HepG2 (cell line): ENCODE results near the gene GOLGA8B. TPM values are rescaled to one million over a fixed set of nuclear protein-coding genes. Genes with fewer than 3 reads are reported as not detected.

ENCODE experiments used
- DNMT1 ChIP-seq: sonication (generic); formaldehyde crosslinking; IDR thresholded peaks from 2 replicates; pipeline ENCODE4 v1.5.1; 2020; ENCODE audit warnings: mild to moderate bottlenecking, missing genetic modification reagents
- FOXA1 ChIP-seq, 2 experiments: fragments of 450-650 bp in 1 of 2; sonication (generic) in 1 of 2; formaldehyde crosslinking in 1 of 2; IDR thresholded peaks; 2 replicates each; pipeline versions ENCODE4 v1.4.0 to v1.6.1; 2016 to 2020; ENCODE audit warnings: missing genetic modification reagents in 1 of 2
- FOXJ3 ChIP-seq: sonication (generic); formaldehyde crosslinking; IDR thresholded peaks from 2 replicates; pipeline ENCODE4 v1.4.0; 2020; ENCODE audit warnings: missing genetic modification reagents, mild to moderate bottlenecking, borderline replicate concordance
- MBD4 ChIP-seq: IDR thresholded peaks from 2 replicates; pipeline ENCODE4 v1.6.1; 2012; ENCODE audit warnings: low read length, inconsistent platforms, borderline replicate concordance
- RBFOX2 ChIP-seq: fragments of 200-400 bp; formaldehyde crosslinking; IDR thresholded peaks from 2 replicates; pipeline ENCODE4 v1.6.1; 2017; ENCODE audit warnings: low read depth, mild to moderate bottlenecking, low read length
- RCOR2 ChIP-seq: IDR thresholded peaks from 2 replicates; pipeline ENCODE4 v1.6.1; 2016; ENCODE audit warnings: missing biosample characterization, missing genetic modification reagents
- SP4 ChIP-seq: sonication (generic); formaldehyde crosslinking; IDR thresholded peaks from 2 replicates; pipeline ENCODE4 v1.8.1; 2023; ENCODE audit warnings: mild to moderate bottlenecking, missing genetic modification reagents
- SRF ChIP-seq: IDR thresholded peaks from 2 replicates; pipeline ENCODE4 v1.6.1; 2011; ENCODE audit warnings: mild to moderate bottlenecking, low read depth, low read length, moderate library complexity
- TBX2 ChIP-seq: sonication (generic); formaldehyde crosslinking; IDR thresholded peaks from 2 replicates; pipeline ENCODE4 v1.5.0; 2020; ENCODE audit warnings: missing genetic modification reagents, mild to moderate bottlenecking, borderline replicate concordance
- WIZ ChIP-seq: sonication (generic); formaldehyde crosslinking; IDR thresholded peaks from 2 replicates; pipeline ENCODE4 v1.5.1; 2020; ENCODE audit warnings: mild to moderate bottlenecking, missing genetic modification reagents
- XRCC5 ChIP-seq: fragments of 200-400 bp; formaldehyde crosslinking; optimal IDR thresholded peaks from 2 replicates; pipeline ENCODE3; 2017; ENCODE audit warnings: mild to moderate bottlenecking, low read length
- ZFX ChIP-seq: sonication (generic); formaldehyde crosslinking; IDR thresholded peaks from 2 replicates; pipeline ENCODE4 v1.4.0; 2020; ENCODE audit warnings: mild to moderate bottlenecking, low read depth, missing genetic modification reagents, moderate library complexity
- ZMAT3 ChIP-seq: sonication (generic); formaldehyde crosslinking; conservative IDR thresholded peaks from 2 replicates; pipeline ENCODE4 v1.7.0; 2021; ENCODE audit warnings: missing genetic modification reagents
- ZNF101 ChIP-seq: sonication (generic); formaldehyde crosslinking; IDR thresholded peaks from 2 replicates; pipeline ENCODE4 v1.4.0; 2020; ENCODE audit warnings: mild to moderate bottlenecking, low read depth, missing genetic modification reagents, borderline replicate concordance
- ZNF335 ChIP-seq: sonication (generic); formaldehyde crosslinking; IDR thresholded peaks from 2 replicates; pipeline ENCODE4 v1.4.0; 2020; ENCODE audit warnings: missing genetic modification reagents
- ZNF430 ChIP-seq: sonication (generic); formaldehyde crosslinking; IDR thresholded peaks from 2 replicates; pipeline ENCODE4 v1.9.0; 2021; ENCODE audit warnings: mild to moderate bottlenecking, missing genetic modification reagents
- ZNF589 ChIP-seq: sonication (generic); formaldehyde crosslinking; conservative IDR thresholded peaks from 2 replicates; pipeline ENCODE4 v1.8.0; 2022; ENCODE audit warnings: mild to moderate bottlenecking, moderate library complexity, missing genetic modification reagents
- ZNF775 ChIP-seq: sonication (generic); formaldehyde crosslinking; IDR thresholded peaks from 2 replicates; pipeline ENCODE4 v1.4.0; 2020; ENCODE audit warnings: missing genetic modification reagents, mild to moderate bottlenecking, moderate library complexity, borderline replicate concordance
- polyA plus RNA-seq, 8 experiments: library from polyadenylated mRNA; depleted of rRNA in 3 of 8; stranded (reverse) in 7 of 8; unstranded in 1 of 8; fragments of >200 nt; fragmentation: Illumina TruSeq in 4 of 8; extraction: Trizol in 4 of 8; gene quantifications; 2 replicates each; pipeline versions ENCODE4 v1.2.1 to v1.2.3, GENCODE V29; 2011 to 2016; ENCODE audit warnings: low read depth in 4 of 8, missing spikeins in 1 of 8, mixed read lengths in 1 of 8; ENCODE audit not compliant: insufficient read depth in 1 of 8
- total RNA-seq, 5 experiments: library from RNA; depleted of rRNA; stranded (reverse); fragments of >200 nt; fragmentation: Illumina TruSeq; extraction: Trizol; gene quantifications; 2 replicates each; pipeline ENCODE4 v1.2.3, GENCODE V29; 2016; ENCODE audit warnings: low read depth in 1 of 5
- TF ChIP-seq, protein P1 (sequence below), 2 experiments: IDR thresholded peaks; 2 replicates each; pipeline ENCODE4 v1.6.1; 2011 to 2012; ENCODE audit warnings: low read length in 2 of 2, borderline replicate concordance in 1 of 2, low read depth in 1 of 2, mild to moderate bottlenecking in 1 of 2, moderate library complexity in 1 of 2
- TF ChIP-seq, protein P2 (sequence below): sonication (generic); formaldehyde crosslinking; IDR thresholded peaks from 2 replicates; pipeline ENCODE4; 2020; ENCODE audit warnings: missing genetic modification reagents, mild to moderate bottlenecking, borderline replicate concordance
- TF ChIP-seq, protein P3 (sequence below): IDR thresholded peaks from 2 replicates; pipeline ENCODE4 v1.6.1; 2012; ENCODE audit warnings: inconsistent platforms
- TF ChIP-seq, protein P4 (sequence below): IDR thresholded peaks from 2 replicates; pipeline ENCODE4 v1.6.1; 2016; ENCODE audit warnings: mild to moderate bottlenecking, missing biosample characterization, missing genetic modification reagents

GOLGA8B gene
- total and polyA plus RNA-seq, 2 of the 13 experiments (the other 11 are each of a cell fraction or from before 2014, with no cell fraction given), result 38.8 to 89.0 TPM

DNA sequence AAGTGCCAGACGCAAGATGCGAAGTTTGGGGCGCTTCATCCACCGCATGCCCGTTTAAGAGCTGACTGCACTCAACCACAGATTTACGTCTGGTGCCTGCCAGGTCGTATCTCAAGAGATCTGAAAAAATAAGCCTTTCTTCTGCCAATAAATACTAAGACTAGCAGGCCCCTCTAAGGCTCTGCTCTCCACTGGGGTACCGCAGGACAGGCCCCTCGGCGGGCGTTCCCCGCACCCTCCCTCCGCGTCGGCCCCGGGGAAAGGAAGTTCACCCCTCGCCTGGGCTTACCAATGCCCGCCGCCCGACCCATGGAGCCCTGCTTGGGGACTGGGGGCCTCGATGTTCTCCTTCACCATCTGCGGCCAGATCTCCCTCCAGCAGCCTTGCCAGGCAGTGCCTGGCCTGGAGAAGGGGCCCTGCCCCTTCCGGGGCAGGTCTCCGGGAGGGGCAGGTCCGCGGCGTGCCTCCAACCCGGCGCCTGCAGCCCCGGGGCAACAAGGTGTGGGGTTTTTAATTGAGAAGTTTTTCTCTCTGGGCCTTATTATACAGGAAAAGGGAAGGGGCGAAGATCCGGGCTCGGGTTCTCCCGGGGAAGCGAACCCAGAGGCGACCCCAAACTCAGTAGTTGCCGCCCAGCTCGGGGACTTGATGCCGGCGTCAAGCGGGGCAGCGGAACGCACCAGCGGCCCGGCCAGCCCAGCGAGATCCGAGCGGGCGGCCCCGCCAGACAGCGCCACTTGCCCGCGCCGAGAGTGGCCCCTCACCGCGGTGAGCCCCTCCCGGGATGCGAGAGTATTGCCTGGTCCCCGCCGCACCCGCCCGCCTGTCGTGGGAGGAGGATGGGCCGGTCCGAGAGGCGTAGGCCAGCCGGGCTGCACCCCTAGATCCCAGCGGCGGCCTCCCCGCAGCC, 735 bp downstream of the GOLGA8B start (continued):
- TF ChIP-seq, protein P1, sequence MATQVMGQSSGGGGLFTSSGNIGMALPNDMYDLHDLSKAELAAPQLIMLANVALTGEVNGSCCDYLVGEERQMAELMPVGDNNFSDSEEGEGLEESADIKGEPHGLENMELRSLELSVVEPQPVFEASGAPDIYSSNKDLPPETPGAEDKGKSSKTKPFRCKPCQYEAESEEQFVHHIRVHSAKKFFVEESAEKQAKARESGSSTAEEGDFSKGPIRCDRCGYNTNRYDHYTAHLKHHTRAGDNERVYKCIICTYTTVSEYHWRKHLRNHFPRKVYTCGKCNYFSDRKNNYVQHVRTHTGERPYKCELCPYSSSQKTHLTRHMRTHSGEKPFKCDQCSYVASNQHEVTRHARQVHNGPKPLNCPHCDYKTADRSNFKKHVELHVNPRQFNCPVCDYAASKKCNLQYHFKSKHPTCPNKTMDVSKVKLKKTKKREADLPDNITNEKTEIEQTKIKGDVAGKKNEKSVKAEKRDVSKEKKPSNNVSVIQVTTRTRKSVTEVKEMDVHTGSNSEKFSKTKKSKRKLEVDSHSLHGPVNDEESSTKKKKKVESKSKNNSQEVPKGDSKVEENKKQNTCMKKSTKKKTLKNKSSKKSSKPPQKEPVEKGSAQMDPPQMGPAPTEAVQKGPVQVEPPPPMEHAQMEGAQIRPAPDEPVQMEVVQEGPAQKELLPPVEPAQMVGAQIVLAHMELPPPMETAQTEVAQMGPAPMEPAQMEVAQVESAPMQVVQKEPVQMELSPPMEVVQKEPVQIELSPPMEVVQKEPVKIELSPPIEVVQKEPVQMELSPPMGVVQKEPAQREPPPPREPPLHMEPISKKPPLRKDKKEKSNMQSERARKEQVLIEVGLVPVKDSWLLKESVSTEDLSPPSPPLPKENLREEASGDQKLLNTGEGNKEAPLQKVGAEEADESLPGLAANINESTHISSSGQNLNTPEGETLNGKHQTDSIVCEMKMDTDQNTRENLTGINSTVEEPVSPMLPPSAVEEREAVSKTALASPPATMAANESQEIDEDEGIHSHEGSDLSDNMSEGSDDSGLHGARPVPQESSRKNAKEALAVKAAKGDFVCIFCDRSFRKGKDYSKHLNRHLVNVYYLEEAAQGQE (IDR thresholded peaks at IDR 0.05; ENCODE audit: borderline replicate concordance in 1 of 2, low read depth in 1 of 2, low read length in 2 of 2), result no peak
- TF ChIP-seq DNMT1 (CRISPR knock-in tag) (0 out of 2 replicates have a peak, but pooled peaks have one; percentile 1), FOXA1 (IDR thresholded peaks at IDR 0.05) (no peak), FOXA1 (CRISPR knock-in tag; IDR thresholded peaks at IDR 0.05) (no peak), ZNF430 (CRISPR knock-in tag) (peak; percentile 0; the same call in 1 of the 2 replicates), WIZ (CRISPR knock-in tag) (no peak), SP4 (no peak), FOXJ3 (no peak), ZFX (CRISPR knock-in tag) (peak; percentile 46), MBD4 (no peak), RBFOX2 (no peak), XRCC5 (no peak), TBX2 (0 out of 2 replicates have a peak, but pooled peaks have one; percentile 18), ZNF335 (CRISPR knock-in tag) (no peak), ZNF589 (no peak), ZNF101 (CRISPR knock-in tag) (no peak), SRF (no peak), RCOR2 (CRISPR knock-in tag) (no peak), ZMAT3 (CRISPR knock-in tag) (no peak), ZNF775 (CRISPR knock-in tag) (no peak)
- TF ChIP-seq, protein P2, sequence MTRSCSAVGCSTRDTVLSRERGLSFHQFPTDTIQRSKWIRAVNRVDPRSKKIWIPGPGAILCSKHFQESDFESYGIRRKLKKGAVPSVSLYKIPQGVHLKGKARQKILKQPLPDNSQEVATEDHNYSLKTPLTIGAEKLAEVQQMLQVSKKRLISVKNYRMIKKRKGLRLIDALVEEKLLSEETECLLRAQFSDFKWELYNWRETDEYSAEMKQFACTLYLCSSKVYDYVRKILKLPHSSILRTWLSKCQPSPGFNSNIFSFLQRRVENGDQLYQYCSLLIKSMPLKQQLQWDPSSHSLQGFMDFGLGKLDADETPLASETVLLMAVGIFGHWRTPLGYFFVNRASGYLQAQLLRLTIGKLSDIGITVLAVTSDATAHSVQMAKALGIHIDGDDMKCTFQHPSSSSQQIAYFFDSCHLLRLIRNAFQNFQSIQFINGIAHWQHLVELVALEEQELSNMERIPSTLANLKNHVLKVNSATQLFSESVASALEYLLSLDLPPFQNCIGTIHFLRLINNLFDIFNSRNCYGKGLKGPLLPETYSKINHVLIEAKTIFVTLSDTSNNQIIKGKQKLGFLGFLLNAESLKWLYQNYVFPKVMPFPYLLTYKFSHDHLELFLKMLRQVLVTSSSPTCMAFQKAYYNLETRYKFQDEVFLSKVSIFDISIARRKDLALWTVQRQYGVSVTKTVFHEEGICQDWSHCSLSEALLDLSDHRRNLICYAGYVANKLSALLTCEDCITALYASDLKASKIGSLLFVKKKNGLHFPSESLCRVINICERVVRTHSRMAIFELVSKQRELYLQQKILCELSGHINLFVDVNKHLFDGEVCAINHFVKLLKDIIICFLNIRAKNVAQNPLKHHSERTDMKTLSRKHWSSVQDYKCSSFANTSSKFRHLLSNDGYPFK, result no peak
- TF ChIP-seq, protein P3, sequence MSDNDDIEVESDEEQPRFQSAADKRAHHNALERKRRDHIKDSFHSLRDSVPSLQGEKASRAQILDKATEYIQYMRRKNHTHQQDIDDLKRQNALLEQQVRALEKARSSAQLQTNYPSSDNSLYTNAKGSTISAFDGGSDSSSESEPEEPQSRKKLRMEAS, result 0 out of 2 replicates have a peak, but pooled peaks have one; percentile 41
- TF ChIP-seq, protein P4, sequence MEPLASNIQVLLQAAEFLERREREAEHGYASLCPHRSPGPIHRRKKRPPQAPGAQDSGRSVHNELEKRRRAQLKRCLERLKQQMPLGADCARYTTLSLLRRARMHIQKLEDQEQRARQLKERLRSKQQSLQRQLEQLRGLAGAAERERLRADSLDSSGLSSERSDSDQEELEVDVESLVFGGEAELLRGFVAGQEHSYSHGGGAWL, result no peak
